HG02938 (cell line): ENCODE measurements around the gene ECM1.

ENCODE experiments used
- ATAC-seq: cut with Tn5 transposase; IDR thresholded peaks from one replicate; pipeline ENCODE4 v1.9.1; 2021; ENCODE audit warnings: mild to moderate bottlenecking, moderate library complexity; ENCODE audit not compliant: unreplicated experiment

Gene ECM1

GRCh38 chr1:150543500-150544143 lies 35.7 kb downstream of the ECM1 start:
- ATAC-seq = no peak

GRCh38 chr1:150544204-150544603 lies 36.3 kb downstream of the ECM1 start:
- ATAC-seq = no peak

GRCh38 chr1:150545486-150546032 lies 37.6 kb downstream of the ECM1 start:
- no peak for ATAC-seq

- no peak for ATAC-seq
These were observed 38.5 kb downstream of the ECM1 start for GRCh38 chr1:150546294-150546937.

GRCh38 chr1:150548324-150548631 lies 40.4 kb downstream of the ECM1 start:
- no peak for ATAC-seq

- ATAC-seq = no peak
These were observed 41.0 kb downstream of the ECM1 start, which contains the start of gene ADAMTSL4 for GRCh38 chr1:150548632-150549495. Gene ADAMTSL4, plus strand, starts transcription at chr1:150549408. Its CDS starts 2,881 bp downstream, at chr1:150552289.

GRCh38 chr1:150549496-150550221 lies 41.8 kb downstream of the ECM1 start:
- no peak for ATAC-seq

GRCh38 chr1:150550222-150551050 lies 42.5 kb downstream of the ECM1 start:
- ATAC-seq = no peak

GRCh38 chr1:150551051-150551783 lies 43.3 kb downstream of the ECM1 start:
- ATAC-seq = no peak

- ATAC-seq = no peak
These were observed 43.8 kb downstream of the ECM1 start for GRCh38 chr1:150551784-150552127.

- ATAC-seq = no peak
These were observed 44.4 kb downstream of the ECM1 start for GRCh38 chr1:150552128-150552910.

GRCh38 chr1:150552911-150553289 lies 45.0 kb downstream of the ECM1 start:
- ATAC-seq = no peak

- ATAC-seq = no peak
These were observed 45.6 kb downstream of the ECM1 start for GRCh38 chr1:150553392-150554085.

GRCh38 chr1:150554086-150554452 lies 46.2 kb downstream of the ECM1 start:
- no peak for ATAC-seq

- ATAC-seq = no peak
These were observed 47.5 kb downstream of the ECM1 start for GRCh38 chr1:150555198-150555970.

- ATAC-seq = no peak
These were observed 48.3 kb downstream of the ECM1 start for GRCh38 chr1:150555971-150556865.
